ENCODE data around the gene DMAC1.

GRCh38 chr9:7828334-7828733 is 28.8 kb upstream of the DMAC1 start:
- TF ChIP-seq TAF1 (IDR thresholded peaks at IDR 0.05; ENCODE audit: borderline replicate concordance, low read depth, low read length), result no peak
- TF ChIP-seq POLR2A (IDR thresholded peaks at IDR 0.05; ENCODE audit: low read depth, low read length), result no peak

Data from GM12892 (cell line).